Measurements from ENCODE around the gene EEF1AKMT2.

EEF1AKMT2 gene

DNA sequence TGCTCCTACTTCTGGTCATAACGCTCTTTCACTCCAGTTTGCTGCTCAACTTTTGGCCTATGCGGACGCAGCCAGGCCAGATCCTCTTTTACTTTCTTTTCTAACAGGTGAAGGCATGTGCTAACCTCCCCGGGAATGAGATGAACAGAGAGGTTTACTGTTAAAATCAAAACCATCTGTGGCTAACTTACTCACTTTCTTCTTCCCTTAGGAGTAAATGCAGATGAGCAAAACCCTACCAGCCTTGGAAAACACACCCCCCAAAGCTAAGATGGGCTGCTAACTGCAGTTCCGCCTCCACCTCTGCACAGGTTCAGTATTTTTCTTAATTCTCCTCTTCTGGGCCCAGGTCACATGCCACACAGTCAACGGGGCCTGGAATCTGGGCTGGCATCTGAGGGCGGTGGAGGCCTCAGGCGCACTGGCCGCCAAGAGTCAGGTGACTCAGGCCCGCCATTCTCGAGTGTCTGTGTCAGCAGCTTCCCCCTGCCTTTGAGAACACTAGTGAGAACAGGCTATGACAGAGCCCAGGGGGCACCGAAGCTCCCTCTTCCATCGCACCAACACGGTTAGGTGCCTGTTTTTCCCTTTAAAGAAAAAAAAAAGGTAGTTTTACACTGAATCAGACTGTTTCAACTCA is 58.6 kb downstream of the EEF1AKMT2 start:
- no peak for DNase-seq (ENCODE audit: low read depth in 1 of 2, low spot score in 1 of 2)
- in situ Hi-C loops (cut with HindIII; ENCODE audit: low pct_unique_long_range_greater_than_20kb, low sequenced_read_pairs): no loop called here
- no peak for TF ChIP-seq JUND (IDR thresholded peaks at IDR 0.05; ENCODE audit: low read depth)

DNA sequence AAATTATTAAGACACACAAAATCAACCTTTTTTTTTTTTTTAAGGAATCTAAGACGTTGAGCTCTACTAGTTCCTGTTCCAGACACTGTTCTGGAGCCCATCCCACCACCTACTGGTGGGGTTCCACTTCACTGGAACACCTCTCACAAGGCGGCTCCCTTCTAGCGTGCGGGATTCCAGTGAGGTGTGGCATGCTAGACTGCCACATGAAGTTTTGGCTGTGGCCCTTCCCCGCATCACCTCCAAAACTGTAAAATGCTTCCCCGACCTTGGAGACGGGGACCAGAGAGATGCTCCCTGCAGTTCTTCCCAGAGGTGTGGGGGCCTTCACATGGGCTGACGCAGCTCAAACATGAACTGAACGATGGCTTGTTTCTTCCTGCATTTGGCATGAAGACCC is 60.1 kb downstream of the EEF1AKMT2 start:
- in situ Hi-C loops (cut with HindIII; ENCODE audit: low pct_unique_long_range_greater_than_20kb, low sequenced_read_pairs): no loop called here
- no peak for TF ChIP-seq JUND (IDR thresholded peaks at IDR 0.05; ENCODE audit: low read depth)
- no peak for DNase-seq (ENCODE audit: low read depth in 1 of 2, low spot score in 1 of 2)

DNA sequence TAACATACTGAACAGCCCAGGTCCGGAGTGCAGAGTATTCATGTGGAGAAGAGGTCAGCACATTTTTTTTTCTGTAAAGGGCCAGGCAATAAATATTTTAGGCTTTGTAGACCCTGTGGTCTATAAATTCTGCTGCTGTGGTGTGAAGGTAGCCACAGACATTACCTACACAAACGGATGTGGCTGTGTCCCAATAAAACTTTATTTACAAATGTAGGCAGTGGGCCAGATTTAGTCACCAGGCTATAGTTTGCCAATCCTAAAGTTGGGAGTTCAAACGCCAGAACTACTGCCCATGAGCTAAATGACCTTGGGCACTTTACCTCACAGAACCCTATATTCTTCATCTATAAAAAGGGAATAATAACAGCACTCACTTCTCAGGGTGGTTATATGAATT is 60.9 kb downstream of the EEF1AKMT2 start:
- DNase-seq (ENCODE audit: low read depth in 1 of 2, low spot score in 1 of 2): no peak
- TF ChIP-seq JUND (IDR thresholded peaks at IDR 0.05; ENCODE audit: low read depth): no peak
- in situ Hi-C loops (cut with HindIII; ENCODE audit: low pct_unique_long_range_greater_than_20kb, low sequenced_read_pairs): no loop called here

DNA sequence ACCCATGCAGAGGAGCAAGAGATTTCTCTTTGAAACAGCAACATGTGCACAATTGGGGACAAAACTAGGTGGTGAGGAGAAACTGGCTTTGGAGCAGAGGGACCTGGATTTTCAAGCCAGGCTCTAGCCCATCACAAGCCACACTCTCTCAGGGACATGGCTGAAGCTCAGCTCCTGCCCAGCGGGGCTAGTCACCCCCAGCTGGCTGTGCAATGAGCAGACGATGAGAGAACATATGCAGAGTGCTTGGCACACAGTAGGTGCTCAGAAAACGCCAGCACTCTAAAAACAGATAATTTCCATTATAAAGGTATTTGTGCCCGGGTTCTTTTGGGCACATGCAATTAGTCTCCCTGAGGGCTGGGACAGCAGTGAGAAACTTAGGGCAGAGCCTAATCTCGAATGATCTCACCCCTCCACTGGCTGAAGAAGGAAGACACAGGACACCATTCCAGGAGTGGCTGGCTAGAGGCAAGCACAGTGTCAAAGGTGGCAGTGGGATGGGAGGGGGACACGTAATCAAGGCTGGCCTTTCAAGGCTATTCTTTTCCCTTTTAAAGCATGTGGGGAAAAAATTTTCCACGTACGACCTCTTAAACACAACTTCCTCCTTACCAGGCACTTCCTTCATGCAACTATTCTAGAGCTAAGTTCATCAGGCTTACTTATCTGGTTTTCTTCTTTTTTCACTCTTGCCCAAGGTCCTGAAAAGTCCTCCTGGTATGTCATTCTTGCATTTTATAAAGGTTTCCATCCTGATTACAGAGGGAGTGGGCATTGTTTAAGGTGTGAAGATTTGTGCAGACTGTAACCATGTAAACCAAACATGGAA is 62.6 kb downstream of the EEF1AKMT2 start:
- no peak for DNase-seq (ENCODE audit: low read depth in 1 of 2, low spot score in 1 of 2)
- in situ Hi-C loops (cut with HindIII; ENCODE audit: low pct_unique_long_range_greater_than_20kb, low sequenced_read_pairs): no loop called here
- TF ChIP-seq JUND (IDR thresholded peaks at IDR 0.05; ENCODE audit: low read depth): no peak

DNA sequence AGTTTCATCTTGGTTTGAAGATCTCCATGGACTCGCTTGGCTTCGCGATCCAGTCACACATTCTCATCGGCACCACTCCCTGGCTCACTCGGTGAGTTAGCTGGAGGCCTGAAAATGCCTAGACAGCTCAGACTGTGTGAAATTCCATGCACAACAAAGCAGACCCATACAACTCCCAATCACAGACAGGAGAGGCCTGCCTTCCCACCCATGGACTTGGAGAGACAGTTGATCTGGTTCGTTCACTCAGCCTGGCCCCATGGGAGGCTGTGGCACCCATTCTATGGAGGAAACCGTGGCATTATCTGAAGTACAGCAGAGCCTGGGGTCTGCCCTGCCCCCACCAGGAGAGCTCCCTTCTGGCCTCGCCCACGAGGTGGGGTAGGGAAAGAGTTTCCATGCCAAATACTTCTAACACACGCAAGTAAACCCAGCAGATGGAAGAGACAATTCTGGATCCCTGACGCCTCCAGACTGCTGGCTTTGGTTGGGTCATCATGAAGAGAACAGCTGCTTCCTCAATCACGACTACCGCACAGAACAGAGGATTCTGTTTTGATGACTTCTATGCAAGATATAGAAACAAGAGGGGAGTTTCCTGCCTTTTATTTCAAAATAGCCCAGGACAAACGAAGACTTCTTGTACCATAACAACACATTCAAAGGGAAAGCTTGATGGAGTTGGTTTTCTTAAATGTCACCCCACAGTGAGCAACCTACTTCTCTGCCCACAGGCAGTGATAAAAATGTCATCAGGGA is 63.4 kb downstream of the EEF1AKMT2 start:
- in situ Hi-C loops (cut with HindIII; ENCODE audit: low pct_unique_long_range_greater_than_20kb, low sequenced_read_pairs): no loop called here
- DNase-seq (ENCODE audit: low read depth in 1 of 2, low spot score in 1 of 2): no peak
- TF ChIP-seq JUND (IDR thresholded peaks at IDR 0.05; ENCODE audit: low read depth): no peak

DNA sequence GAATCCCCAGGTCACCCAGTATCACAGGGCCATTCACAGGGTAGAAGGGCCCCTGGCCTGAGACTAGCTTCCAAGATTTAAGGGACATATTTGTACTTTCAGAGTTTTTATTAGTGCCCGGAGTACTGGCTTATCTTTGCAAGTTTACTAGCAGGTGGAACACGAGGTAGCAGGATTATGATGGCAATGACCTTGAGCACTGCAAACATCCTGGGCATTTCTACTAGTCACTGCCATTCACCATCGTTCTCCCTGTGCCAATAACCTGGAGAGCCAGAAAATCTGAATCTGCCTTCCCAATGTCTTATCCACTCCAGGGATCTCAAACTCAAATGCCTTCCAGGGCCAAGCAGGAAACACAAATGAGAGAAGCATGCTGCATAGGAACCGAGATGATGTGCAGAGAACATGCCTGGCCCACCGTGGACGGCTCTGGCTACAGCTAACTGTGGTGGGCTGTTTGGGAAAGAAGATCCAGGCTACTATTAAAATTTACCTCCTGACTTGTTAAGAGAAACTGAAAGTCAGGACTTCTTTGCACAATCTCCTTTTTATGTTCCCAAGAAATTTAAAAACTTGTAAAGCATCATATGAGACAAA is 64.2 kb downstream of the EEF1AKMT2 start:
- no peak for TF ChIP-seq JUND (IDR thresholded peaks at IDR 0.05; ENCODE audit: low read depth)
- in situ Hi-C loops (cut with HindIII; ENCODE audit: low pct_unique_long_range_greater_than_20kb, low sequenced_read_pairs): no loop called here

DNA sequence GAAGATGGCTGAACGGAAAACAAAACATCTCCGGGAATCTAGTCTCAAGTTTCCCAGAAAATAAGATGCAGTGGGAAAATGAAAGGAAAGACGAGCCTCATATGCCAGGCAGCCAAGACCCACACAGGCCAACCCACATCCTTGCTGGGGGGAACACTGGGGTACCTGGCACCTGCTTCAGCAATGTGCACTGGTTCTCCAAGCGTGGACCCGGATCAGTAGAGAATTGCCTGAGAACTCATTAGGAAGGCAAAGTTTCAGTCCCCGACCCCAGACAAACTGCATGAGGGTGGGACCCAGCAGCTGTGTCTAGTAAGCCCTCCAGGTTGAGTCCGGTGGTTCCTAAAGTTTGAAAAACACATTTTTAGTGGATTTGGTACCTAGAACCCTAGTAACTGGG is 65.9 kb downstream of the EEF1AKMT2 start:
- TF ChIP-seq JUND (IDR thresholded peaks at IDR 0.05; ENCODE audit: low read depth): no peak
- DNase-seq (ENCODE audit: low read depth in 1 of 2, low spot score in 1 of 2): no peak
- in situ Hi-C loops (cut with HindIII; ENCODE audit: low pct_unique_long_range_greater_than_20kb, low sequenced_read_pairs): no loop called here

More for the DNA sequence above, 64.2 kb downstream of the EEF1AKMT2 start:
- DNase-seq (ENCODE audit: low read depth in 1 of 2, low spot score in 1 of 2): peak; percentile 59 to 72

DNA sequence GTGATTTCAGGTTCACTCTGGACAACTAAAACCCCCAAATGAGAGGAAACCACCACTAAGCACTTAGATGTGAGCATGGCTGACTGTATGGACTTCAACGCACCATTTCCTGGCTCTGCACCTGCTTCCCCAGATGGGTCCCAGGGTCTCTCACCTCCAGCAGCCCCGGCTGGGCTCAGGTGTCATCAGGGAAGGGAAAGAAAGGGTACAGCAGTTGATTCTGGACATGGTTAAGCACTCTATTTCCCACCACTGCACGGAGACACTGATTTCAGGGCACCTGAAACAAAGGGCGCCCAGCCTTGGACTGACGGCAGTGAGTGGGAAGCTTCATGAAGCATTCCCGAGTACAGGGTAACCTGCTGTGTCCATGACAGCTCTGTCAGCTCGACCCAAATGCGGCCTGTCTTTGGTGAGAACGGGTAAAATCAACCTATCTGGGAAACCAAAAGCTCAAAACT is 66.5 kb downstream of the EEF1AKMT2 start:
- no peak for TF ChIP-seq JUND (IDR thresholded peaks at IDR 0.05; ENCODE audit: low read depth)

DNA sequence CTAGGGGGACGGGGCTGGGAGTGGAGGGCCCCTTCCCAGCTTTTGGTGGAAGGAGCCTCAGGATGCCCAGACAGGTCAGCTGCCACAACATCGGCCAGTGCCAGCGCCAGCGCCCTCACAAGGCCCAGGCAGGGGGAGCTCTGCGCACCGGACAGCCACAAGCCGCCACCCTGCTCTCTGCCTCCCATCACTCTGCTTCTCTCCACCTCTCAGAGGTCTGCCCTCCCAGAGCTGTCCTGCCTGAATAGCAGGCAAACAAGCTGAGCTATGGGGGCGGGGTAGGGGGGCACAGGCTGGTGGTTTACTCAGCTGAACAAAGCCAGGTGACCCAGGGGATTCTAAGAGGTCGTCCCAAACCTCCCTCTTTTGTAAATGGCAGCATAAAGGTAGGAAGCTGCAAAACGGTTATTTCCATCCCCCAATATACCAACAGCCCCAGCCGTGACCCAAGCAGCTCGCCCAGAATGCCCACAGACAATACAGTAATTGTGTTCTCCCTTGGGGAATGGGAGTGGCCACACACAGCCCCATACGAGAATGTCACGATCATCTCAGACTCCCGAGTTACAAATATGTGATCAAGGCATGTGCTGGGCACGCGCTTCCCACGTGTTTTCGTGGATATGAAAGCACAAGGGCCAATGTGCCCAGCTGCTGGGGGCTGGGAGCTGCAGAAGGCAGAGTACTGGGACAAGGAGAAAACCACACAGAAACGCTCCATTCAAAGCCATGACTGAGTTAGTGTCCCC is 67.2 kb downstream of the EEF1AKMT2 start:
- no peak for TF ChIP-seq JUND (IDR thresholded peaks at IDR 0.05; ENCODE audit: low read depth)
- in situ Hi-C loops (cut with HindIII; ENCODE audit: low pct_unique_long_range_greater_than_20kb, low sequenced_read_pairs): no loop called here
- no peak for DNase-seq (ENCODE audit: low read depth in 1 of 2, low spot score in 1 of 2)

More for the DNA sequence above, 66.5 kb downstream of the EEF1AKMT2 start:
- DNase-seq (ENCODE audit: low read depth in 1 of 2, low spot score in 1 of 2): no peak
- in situ Hi-C loops (cut with HindIII; ENCODE audit: low pct_unique_long_range_greater_than_20kb, low sequenced_read_pairs): no loop called here

DNA sequence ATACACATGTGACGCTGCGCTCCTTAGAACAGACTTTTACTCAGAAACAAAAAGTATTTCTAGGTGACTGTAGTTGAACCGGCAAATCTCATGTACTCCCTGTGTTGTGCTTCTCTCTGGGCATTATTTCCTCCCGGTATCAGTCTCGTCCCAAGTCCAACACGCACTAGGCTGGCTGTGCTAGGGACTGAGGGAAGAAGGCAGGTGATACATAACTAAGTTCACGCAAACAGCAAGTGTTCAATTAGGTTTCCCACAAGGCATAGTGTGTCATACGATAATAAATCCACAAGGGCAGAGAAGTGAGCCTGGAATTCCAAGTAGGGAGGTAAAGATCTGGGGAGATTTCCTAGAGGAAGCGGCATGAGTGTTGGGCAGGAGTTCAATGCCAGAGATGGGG is 67.9 kb downstream of the EEF1AKMT2 start:
- no peak for DNase-seq (ENCODE audit: low read depth in 1 of 2, low spot score in 1 of 2)
- in situ Hi-C loops (cut with HindIII; ENCODE audit: low pct_unique_long_range_greater_than_20kb, low sequenced_read_pairs): no loop called here
- TF ChIP-seq JUND (IDR thresholded peaks at IDR 0.05; ENCODE audit: low read depth): no peak

DNA sequence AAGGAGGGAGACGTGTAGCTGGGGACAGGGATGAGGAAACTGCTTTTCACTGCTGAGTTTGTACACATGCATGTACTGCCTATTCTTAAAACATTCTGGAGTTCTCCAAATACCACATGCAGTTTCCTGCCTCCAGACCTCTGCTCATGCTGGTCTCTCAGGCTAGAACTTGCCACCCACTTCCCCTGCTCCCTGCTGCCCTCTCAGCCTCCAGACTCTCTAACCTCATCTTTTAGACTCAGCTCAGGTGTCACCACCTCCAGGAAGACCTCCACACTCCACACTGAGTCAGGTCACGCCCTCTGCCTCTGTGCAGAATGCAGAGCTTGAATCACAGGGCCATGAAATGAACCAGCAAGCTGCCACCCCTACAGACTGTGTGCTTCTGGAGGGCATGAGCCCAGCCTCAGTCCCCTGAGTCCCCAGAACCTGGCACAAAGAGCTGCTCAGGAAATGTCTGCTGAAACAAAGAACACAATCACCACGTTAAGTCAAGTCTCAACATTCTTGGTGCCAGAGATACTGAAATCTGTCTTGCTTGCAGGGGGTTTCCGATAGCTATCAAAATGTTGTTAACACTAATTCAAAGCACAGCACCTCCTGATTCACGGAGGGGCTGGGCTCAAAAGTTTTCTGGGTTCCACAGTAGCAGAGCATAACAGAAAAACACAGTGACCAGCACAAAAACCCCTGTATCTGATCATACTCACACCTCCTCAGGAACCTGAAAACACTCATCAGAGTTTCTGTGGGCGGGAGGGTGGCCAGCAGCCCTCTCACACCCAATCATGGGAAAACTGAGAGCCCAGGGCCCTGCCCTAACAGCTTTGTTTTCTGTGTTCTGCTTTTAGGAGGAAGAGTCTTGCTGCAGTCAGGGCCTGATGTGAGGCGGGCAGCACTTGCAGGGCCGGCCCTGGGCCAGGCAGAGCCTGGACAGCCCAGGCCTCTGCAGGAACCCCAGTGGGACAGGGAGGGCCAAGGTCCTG is 68.6 kb downstream of the EEF1AKMT2 start:
- no peak for DNase-seq (ENCODE audit: low read depth in 1 of 2, low spot score in 1 of 2)
- TF ChIP-seq JUND (IDR thresholded peaks at IDR 0.05; ENCODE audit: low read depth): no peak

More for the DNA sequence above, 68.6 kb downstream of the EEF1AKMT2 start:
- in situ Hi-C loops (cut with HindIII; ENCODE audit: low pct_unique_long_range_greater_than_20kb, low sequenced_read_pairs): no loop called here
